SW 1271 (cell line): ENCODE data around the gene ZNF674.

Experiments
- DNase-seq, 2 experiments: peaks; one replicate each; lab custom pipeline; 2025; lab: John Stamatoyannopoulos, UW

Gene ZNF674

GRCh38 chrX:46545111-46546005, at the start of gene ZNF674:
ZNF674 (minus strand) TSS chrX:46545421; CDS start chrX:46542087, 3,334 bp downstream.
- peak; percentile 44 to 74 for DNase-seq

- DNase-seq: peak in 1 of 2 experiments; percentile 29
Measured at GRCh38 chrX:46589977-46590723, 44.9 kb upstream of the ZNF674 start.

GRCh38 chrX:46588263-46588662, 43.0 kb upstream of the ZNF674 start:
- DNase-seq: peak; percentile 1 to 18

- no peak for DNase-seq
Measured at GRCh38 chrX:46587753-46588171, 42.5 kb upstream of the ZNF674 start.

- DNase-seq: peak in 1 of 2 experiments; percentile 0
Measured at GRCh38 chrX:46587158-46587557, 41.9 kb upstream of the ZNF674 start.

- no peak for DNase-seq
Measured at GRCh38 chrX:46584736-46585135, 39.5 kb upstream of the ZNF674 start.

- peak in 1 of 2 experiments; percentile 14 for DNase-seq
Measured at GRCh38 chrX:46582966-46583365, 37.7 kb upstream of the ZNF674 start.

GRCh38 chrX:46582325-46582724, 37.1 kb upstream of the ZNF674 start:
- DNase-seq: peak in 1 of 2 experiments; percentile 38

GRCh38 chrX:46580613-46581012, 35.4 kb upstream of the ZNF674 start:
- no peak for DNase-seq

- DNase-seq: no peak
Measured at GRCh38 chrX:46579250-46579649, 34.0 kb upstream of the ZNF674 start.

- DNase-seq: no peak
Measured at GRCh38 chrX:46577221-46578005, 32.2 kb upstream of the ZNF674 start.

GRCh38 chrX:46576458-46576857, 31.2 kb upstream of the ZNF674 start:
- no peak for DNase-seq

- DNase-seq: no peak
Measured at GRCh38 chrX:46575991-46576392, 30.8 kb upstream of the ZNF674 start.

GRCh38 chrX:46575586-46575985, 30.4 kb upstream of the ZNF674 start:
- no peak for DNase-seq

- DNase-seq: no peak
Measured at GRCh38 chrX:46574774-46575381, 29.7 kb upstream of the ZNF674 start.

GRCh38 chrX:46573892-46574773, 28.9 kb upstream of the ZNF674 start:
- peak; percentile 3 to 20 for DNase-seq

- DNase-seq: peak; percentile 5 to 59
Measured at GRCh38 chrX:46573331-46573891, 28.2 kb upstream of the ZNF674 start, which contains the start of gene CHST7. CHST7 (plus strand) TSS chrX:46573765; CDS start chrX:46573932, 167 bp downstream.

- no peak for DNase-seq
Measured at GRCh38 chrX:46572340-46572936, 27.2 kb upstream of the ZNF674 start.

- DNase-seq: no peak
Measured at GRCh38 chrX:46571423-46572339, 26.5 kb upstream of the ZNF674 start.
